DMS 273 treated with DMSO at 0.1 percent for 48 hours (cell line): ENCODE data around the gene RHOG.
"Not testable (repeated sequence)": the region's sequence is repeated elsewhere in the genome, so short reads cannot be mapped to it uniquely, and the experiment has no call there.

ENCODE experiments used
- DNase-seq: peaks from one replicate; lab custom pipeline; 2025; lab: John Stamatoyannopoulos, UW

RHOG gene

DNA sequence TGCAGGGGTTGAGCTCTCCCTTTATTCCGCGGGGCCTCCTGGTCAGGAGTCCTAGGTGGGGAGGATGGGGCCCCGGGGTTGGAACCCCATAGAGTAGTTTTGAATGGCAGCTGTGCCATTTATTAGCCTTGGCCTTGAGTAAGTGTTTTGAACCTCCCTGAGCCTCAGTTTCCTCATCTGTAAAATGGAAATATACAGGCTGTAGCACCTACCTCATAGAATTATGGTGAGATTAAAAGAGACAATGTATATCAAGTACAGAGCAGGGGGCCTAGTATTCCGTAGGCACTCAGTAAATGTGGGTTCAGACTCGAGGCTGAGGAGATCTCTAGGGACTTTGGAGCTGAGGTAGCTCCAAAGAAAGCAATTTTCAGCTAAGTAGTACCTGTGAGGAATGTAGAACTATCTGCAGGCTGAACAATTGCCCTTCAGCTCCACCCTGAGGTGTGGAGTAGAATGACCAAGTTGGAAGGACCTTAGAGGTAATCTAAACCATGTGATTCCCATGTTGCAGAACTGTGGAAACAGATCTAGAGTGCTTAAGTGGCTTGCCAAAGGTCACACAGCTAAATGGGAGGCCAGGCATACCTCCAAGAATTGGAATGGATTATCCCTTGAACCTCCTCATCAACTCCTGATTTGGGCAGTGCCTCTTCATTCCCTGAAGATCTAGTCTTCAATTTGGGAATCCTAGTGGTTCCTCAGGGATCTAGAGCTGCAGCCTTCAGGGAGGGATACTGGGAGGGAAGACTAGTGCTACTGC is 31.7 kb downstream of the RHOG start:
- DNase-seq = no peak

DNA sequence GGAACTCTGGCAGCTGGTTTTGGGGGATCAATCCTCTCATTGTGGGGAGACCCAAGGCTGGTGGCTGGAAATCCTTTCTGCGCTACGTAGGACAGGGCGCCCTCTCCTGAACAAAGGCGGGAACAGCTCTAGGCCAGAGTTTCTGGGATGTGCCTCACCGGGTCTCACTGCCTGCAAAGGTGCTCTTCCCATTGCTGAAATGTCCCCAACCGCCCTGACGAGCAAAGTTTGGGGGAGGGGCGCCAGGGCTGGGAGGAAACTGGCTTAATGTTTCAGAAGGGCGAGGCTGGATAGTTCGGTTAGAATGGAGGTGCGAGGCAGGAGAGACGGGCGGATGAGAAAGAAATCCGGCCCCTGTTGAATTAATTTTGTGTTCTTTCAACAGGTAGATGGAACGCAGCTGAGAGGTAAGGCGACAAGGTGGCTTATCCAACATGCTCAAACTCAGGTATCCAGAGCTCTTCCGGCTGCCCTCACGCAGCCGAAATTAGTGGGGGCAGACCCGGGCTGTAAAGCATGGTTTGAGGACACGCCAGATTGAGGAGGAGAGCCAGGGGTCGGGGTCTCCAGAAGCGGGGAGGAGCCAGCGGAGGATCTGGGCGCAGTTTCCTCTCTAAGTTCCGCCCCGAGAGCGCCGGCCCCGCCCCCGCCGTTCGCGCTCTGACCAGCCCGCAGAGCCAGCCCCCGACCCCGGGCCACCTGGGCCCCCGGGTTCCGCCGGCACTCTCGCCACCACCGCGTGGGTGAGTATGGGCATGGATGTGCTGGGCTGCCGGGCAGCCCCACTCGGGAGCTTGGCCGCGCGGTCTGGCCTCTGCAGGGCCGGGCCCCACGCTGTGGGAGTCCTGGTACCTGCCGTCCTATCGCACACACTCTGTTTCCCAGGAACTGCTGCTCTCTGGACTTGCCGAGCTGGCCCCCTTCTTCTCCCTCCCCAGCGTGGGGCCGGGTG is 32.6 kb downstream of the RHOG start, which contains the start of gene PGAP2:
PGAP2 (plus strand) TSS at position 652 of the 952 bp plus-strand sequence. CDS start 2,700 bp downstream, outside the sequence.
- DNase-seq = peak; percentile 9

DNA sequence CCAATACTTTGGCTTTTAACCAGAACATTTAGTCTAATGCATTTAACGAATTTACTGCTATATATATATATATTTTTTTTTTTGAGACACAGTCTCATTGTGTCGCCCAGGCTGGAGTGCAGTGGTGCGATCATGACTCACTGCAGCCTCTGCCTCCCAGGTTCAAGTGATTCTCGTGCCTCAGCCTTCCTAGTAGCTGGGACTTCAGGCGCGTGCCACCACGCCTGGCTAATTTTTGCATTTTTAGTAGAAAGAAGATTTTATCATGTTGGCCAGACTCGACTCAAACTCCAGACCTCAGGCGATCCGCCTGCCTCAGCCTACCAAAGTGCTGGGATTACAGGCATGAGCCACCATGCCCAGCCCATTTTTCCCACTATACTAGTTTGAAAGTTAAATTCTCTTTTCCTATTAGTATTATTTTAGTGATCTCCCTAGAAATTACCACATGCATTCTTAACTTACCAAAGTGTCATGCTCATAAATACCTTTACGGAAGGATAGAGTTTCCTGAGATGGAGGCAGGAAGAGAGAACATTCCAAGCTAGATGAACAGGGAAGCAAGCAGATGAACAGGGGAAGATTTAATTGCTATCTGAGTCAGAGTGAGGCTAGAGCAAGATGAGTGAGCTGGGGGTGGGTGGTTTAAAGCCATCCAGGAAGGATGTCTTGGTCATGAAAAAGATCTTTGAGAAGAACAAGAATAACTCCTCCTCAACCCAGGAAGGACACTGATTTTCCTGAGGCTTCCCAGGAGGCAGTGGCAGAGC is 36.8 kb downstream of the RHOG start:
- no peak for DNase-seq

DNA sequence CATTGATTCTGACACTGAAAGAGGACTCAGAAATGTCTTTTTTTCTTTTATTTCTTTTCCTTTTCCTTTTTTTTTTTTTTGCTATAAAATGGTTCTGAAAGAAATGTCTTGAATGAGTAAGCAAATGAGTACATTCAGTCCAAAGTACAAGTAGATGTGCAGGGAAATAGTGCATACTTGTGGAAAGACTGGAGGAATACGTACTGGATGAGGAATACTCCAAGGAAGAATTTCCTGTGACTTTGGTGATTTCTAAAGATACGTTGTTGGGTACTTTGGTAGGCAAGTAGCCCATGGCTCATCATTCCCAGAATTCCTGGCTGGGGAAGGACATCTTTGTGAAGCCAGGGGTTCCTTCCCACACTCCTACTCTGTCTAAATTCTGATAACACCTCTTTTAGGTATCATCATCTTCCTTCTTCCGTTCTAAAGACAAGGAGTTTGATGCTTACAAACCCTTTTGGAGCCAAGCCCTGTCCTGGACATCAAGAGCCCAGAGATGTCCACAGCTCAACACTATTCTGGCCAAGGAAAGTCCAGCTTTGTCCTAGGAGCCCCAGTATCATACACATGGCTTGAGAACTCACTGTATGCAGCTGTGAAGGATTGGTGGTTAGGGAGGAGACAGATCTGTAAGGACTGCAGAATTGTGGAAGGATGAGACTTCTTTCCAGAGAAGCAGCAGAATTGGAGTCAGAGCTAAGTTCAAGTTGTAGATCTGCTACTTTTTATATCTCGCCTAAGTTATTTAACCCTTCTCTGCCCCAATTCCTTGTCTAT is 38.6 kb downstream of the RHOG start:
- DNase-seq = no peak

DNA sequence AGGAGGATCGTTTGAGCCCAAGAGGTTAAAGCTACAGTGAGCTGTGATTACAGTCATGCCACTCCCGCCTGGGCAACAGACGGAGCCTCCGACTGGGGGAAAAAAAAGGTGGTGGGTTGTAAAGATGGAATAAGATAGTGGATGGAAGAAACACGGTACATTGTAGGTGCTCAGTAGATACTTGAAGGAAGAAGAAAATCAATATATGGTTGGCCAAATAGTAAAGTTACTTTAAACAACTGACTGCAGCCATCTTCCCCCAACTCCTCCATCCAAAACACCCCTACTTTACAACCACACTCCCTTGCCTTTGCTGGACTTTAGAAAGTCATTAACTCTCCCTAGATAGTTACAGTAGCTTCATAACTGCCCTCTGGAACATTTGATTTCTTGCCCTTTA is 40.9 kb downstream of the RHOG start:
- DNase-seq = no peak

DNA sequence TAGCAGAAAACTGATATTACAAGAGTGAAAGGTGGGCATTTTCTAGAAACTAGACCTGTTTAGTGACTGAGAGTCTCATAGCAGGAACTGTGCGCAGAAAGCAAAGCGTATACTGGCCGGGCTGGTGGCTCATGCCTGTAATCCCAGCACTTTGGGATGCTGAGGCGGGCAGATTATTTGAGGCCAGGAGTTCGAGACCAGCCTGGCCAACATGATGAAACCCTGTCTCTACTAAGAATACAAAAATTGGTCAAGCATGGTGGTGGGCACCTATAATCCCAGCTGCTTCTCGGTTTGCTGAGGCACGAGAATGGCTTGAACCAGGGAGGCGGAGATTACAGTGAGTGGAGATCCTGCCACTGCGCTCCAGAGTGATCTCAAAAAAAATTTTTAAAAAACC is 41.6 kb downstream of the RHOG start:
- no peak for DNase-seq

DNA sequence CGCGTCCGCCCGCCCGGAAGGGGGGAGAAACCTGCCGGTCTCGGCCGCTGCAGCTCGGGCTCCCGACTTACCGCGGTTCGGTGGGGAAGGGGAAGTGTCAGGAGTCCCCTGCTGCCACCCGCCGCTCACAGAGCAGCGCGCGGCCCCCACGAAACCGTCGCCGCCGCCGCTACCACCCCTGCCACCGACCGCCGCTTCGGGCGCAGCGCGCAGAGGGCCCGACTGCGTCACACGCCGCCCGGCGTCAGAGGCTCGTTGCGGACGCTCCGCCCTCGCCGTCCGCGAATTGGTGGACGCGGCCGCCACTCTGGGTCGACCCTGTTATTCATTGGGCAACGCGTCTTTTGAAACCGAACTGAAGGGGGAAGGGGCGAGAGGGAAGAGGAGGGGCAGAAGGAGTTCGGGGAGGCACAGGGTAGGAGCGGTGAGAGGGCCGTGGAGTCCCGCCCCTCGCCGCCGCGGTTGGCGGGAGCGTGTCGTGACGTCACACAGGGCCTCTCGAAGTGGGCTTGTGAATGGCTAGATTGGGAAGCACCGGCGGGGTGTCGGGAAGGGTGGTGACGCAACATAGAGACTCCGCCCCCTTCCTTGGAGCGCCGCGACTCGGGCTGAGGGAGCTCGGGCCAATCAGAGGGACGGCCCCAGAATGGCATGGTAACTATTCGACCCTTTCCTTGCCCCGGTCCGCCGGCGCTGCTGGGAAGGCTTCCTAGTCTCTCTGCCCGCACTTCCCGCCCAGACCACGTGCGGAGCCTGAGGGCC is 43.2 kb downstream of the RHOG start, which contains the start of gene NUP98:
NUP98 (minus strand) TSS at position 226 of the 762 bp plus-strand sequence. CDS start 15,437 bp downstream, outside the sequence.
- peak; percentile 96 for DNase-seq

DNA sequence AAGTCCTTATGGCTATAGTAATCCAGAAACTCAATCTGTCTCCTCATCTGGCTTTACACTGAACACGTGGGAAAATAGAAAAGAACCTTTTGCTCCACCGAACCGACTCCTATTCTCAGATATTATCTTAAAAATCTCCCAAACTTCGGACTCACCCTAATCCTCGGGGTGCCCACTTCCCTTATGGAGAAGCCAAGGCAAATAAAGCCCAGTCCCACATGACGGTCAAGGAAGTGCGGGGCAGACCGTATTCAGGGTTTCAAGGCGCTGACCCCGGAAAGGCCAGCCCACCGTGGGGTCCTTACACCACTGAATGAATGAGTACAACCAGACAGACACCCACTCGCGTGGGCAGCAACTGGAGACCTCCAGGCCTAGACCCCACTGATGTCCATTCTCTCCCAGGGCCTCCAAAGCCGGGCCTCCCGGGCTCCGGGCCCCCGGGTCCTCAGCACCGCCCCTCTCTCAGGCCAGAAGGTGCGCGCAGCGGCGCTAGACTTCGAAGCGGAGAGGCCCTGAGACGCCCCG is 43.9 kb downstream of the RHOG start:
- DNase-seq = no peak

DNA sequence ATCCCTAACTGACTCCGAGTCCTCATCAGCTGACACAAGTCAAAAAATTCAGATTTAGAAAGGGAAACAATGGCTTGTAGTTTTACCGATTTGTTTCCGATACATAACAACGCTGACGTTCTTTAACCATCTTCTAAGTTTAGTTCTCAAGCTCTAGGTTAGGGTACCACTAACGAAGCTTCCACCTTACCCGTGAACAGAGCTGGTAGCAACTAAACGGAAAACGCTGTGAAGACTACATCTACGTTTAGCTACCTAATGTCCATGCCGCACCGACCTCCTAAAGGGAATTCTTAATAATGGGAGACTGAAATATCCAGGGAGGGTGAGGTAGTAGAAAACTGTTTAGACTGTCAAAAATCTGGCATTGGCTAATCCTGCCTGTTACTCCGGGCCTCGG is 44.4 kb downstream of the RHOG start:
- DNase-seq = no peak

DNA sequence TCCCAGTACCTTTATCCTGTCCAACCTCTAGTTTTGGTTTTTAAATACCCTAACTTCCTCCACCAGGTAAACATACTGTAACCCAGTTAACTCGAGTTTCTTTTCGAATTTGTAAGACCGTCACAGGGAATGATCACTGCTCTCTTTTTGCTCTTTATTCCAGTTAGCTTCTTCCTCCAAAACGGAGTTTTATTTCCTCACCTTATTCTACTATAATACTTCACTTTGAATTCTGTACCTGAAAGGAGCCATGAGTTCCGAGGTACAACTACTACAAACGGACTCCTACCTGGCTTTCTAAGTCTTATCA is 44.8 kb downstream of the RHOG start:
- no peak for DNase-seq

DNA sequence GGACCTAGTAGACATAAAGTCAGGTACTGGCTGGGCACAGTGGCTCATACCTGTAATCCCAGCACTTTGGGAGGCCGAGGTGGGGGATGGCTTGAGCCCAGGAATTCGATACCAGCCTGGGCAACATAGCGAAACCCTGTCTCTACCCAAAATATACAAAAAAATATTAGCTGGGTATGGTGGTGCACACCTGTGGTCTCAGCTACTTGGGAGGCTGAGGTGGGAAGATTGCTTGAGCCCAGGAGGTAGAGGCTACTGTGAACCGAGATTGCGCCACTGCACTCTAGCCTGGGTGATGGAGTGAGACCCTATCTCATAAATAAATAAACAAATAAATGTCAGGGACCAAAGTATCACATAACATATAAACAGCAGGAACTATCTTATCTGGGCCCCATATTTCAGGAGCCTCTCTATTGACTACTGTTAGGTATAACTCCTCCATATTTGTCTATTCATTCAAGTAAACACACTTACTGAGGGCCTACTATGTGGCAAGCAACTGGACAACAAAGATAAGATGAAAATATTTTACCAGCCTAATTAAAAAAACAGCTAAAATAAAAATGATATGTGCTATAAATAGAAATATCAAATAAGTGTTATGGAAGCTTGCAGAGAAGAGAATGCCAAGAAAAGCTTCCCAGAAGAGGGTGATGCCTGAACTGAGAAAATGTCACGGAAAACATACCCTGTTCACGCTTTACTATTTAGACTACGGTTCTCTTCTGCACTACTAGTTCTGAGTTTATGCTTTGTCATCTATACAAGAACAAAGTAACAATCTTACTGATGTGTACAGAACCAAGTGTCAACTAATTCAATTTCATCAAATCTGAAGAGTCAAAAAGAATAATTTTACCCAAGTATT is 45.4 kb downstream of the RHOG start:
- no peak for DNase-seq

DNA sequence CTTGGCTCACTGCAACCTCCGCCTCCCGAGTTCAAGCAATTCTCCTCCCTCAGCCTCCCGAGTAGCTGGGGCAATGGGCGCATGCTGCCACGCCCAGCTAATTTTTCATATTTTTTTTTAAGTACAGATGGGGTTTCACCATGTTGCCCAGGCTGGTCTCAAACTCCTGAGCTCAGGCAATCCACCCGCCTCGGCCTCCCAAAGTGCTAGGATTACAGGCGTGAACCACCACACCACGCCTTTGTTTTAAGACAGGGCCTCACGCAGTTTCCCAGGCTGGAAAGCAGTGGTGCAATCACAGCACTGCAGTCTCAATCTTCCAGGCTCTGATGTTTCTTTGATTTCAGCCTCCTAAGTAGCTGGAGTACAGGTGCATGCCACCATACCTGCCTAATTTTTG is 46.4 kb downstream of the RHOG start:
- not testable (repeated sequence) for DNase-seq

DNA sequence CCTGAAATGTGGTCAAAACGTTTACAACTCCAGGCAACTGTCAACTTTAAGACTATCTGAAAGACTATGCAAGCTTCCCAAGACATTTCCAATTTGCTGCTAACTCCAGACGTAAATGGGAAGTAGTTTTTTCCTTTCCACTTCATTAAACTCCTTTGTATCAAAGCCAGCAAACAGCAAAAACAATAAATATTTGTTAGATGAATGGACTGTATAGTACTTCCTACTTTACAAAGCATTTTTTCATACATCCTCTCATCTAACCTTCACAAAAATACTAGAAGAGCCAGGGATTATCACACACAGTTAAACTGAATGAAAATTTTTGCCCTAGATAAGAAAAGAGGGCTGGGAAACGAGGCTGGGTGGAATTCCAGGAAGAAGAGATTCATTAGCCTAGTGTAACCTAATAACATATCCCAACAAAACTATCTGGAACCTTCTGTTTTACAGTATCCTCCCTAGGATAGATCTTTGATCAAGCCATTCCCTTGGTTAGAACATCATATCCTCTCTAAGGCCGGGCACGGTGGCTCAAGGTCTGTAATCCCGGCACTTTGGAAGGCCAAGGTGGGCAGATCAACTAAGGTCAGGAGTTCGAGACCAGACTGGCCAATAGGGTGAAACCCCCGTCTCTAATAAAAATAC is 53.9 kb downstream of the RHOG start:
- no peak for DNase-seq

DNA sequence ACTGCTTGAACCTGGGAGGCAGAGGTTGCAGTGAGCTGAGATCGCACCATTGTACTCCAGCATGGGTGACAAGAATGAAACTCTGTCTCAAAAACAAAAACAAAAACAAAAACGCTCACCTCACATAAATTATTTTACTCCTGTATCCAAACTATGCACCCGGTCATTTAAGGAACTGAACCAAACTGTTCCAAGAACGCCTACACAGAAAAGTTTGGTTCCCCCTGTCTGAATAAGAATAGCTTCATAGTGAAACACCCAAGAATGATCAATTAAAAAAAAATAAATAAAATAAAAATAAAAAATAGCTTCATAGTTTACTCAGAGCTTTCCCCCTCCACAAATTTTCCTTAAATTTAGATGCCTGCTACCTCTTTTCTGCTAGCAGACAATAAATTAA is 57.1 kb downstream of the RHOG start:
- DNase-seq = no peak

DNA sequence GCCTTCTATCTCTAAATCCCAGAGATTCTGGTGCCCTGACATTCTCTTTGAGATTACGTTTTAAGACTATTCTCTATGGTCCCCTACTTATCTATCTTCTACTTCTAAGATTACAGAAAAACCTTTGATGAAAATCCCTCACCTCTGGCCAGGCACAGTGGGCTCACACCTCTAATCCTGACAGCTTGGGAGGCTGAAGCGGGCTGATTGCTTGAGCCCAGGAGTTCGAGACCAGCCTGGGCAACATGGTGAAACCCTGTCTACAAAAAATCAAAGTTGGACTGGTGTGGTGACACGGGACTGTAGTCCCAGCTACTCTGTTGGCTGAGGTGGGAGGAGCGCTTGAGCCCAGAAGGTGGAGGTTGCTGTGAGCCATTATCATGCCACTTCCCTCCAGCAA is 57.8 kb downstream of the RHOG start:
- DNase-seq = no peak

DNA sequence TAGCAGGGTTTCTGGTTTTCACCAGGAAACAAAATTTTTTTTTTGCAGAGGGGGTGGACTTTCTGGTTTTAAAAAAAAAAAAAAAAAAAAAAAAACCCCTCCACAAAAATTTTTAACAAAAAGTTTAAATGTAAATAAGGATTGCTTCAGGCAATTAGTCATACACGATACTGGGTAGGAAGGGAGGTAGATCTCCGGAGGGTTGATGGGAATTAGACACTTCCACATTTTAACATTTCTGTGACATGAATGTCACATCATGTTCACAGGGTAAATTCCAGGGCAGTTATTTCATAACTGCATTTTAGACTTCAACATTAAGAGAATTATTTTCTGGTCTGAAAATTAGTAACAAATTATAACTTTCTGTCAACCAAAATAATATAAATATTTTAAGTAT is 59.3 kb downstream of the RHOG start:
- no peak for DNase-seq
